GM23338 (cell line): Measurements from ENCODE around the gene DDX27. TPM values are rescaled to one million over a fixed set of nuclear protein-coding genes. Genes with fewer than 3 reads are reported as not detected.

Source experiments
- ATAC-seq: fragments of 200-7000 bp; cut with Tn5 transposase; 3 replicates; pipeline ENCODE4 v1.9.1; 2020
- DNase-seq: peaks from one replicate; pipeline ENCODE4 v3.0.0-alpha.2; 2015; ENCODE audit warnings: low spot score
- H2AFZ ChIP-seq: fragments of 200-600 bp; sonication (generic); 2 replicates; pipeline ENCODE4 v1.8.0; 2016; ENCODE audit warnings: antibody characterized with exemption, mild to moderate bottlenecking, moderate library complexity
- H3F3A ChIP-seq: fragments of 200-600 bp; sonication (generic); replicated peaks from 2 replicates; pipeline ENCODE4 v1.8.0; 2017; ENCODE audit warnings: antibody characterized with exemption, mixed run types, low read depth
- H3K27ac ChIP-seq: fragments of 200-600 bp; sonication (generic); 2 replicates; pipeline ENCODE4 v1.6.1; 2016; ENCODE audit warnings: low read depth
- H3K27me3 ChIP-seq: fragments of 200-600 bp; sonication (generic); 2 replicates; pipeline ENCODE4 v1.8.0; 2016; ENCODE audit warnings: mild to moderate bottlenecking, mixed run types, moderate library complexity; ENCODE audit not compliant: insufficient read depth
- H3K36me3 ChIP-seq: fragments of 200-600 bp; sonication (generic); 2 replicates; pipeline ENCODE4 v1.8.0; 2016; ENCODE audit warnings: mild to moderate bottlenecking; ENCODE audit not compliant: insufficient read depth
- H3K4me1 ChIP-seq: fragments of 200-600 bp; sonication (generic); 2 replicates; pipeline ENCODE4 v1.8.0; 2016; ENCODE audit warnings: mild to moderate bottlenecking, moderate library complexity; ENCODE audit not compliant: insufficient read depth
- H3K4me2 ChIP-seq: fragments of 200-600 bp; sonication (generic); 2 replicates; pipeline ENCODE4 v1.7.1; 2017; ENCODE audit warnings: mixed run types
- H3K4me3 ChIP-seq: fragments of 200-600 bp; sonication (generic); 2 replicates; pipeline ENCODE4 v1.6.1; 2016; ENCODE audit warnings: mixed run types
- H3K79me2 ChIP-seq: fragments of 200-600 bp; sonication (generic); replicated peaks from 2 replicates; pipeline ENCODE4 v1.8.0; 2017; ENCODE audit warnings: mild to moderate bottlenecking; ENCODE audit not compliant: insufficient read depth
- H3K9me2 ChIP-seq: fragments of 200-600 bp; sonication (generic); 2 replicates; pipeline ENCODE4 v1.8.0; 2017; ENCODE audit not compliant: insufficient read depth
- H4K20me1 ChIP-seq: fragments of 200-600 bp; sonication (generic); replicated peaks from 2 replicates; pipeline ENCODE4 v1.8.0; 2017; ENCODE audit warnings: mild to moderate bottlenecking; ENCODE audit not compliant: insufficient read depth
- H3K27ac Mint-ChIP-seq: 2 replicates; pipeline ENCODE4 v1.8.0; 2020; ENCODE audit warnings: inconsistent platforms, mild to moderate bottlenecking, moderate library complexity, mixed read lengths
- H3K27me3 Mint-ChIP-seq: 3 replicates; pipeline ENCODE4 v1.8.0; 2022; ENCODE audit warnings: low read depth, mild to moderate bottlenecking, moderate library complexity, mixed read lengths, inconsistent platforms; ENCODE audit not compliant: insufficient read depth, poor library complexity
- H3K36me3 Mint-ChIP-seq: 3 replicates; pipeline ENCODE4 v1.8.0; 2021; ENCODE audit warnings: low read depth, mild to moderate bottlenecking, inconsistent platforms, moderate library complexity, mixed read lengths
- H3K4me1 Mint-ChIP-seq: 3 replicates; pipeline ENCODE4 v1.8.0; 2020; ENCODE audit warnings: mild to moderate bottlenecking, inconsistent platforms, mixed read lengths
- H3K4me3 Mint-ChIP-seq: 3 replicates; pipeline ENCODE4 v1.8.0; 2021; ENCODE audit warnings: moderate library complexity, mild to moderate bottlenecking, inconsistent platforms, mixed read lengths
- H3K9me3 Mint-ChIP-seq: 3 replicates; pipeline ENCODE4 v1.8.0; 2020; ENCODE audit warnings: moderate library complexity, mild to moderate bottlenecking, inconsistent platforms, mixed read lengths
- CREB1 ChIP-seq: fragments of 250-450 bp; sonication (Bioruptor Pico); IDR thresholded peaks from 2 replicates; pipeline ENCODE4 v1.5.0; 2020; ENCODE audit warnings: low read depth, mild to moderate bottlenecking, moderate library complexity
- EZH2 ChIP-seq: fragments of 200-600 bp; sonication (generic); IDR thresholded peaks from one replicate; pipeline ENCODE4 v1.8.0; 2017; ENCODE audit warnings: antibody characterized with exemption, mild to moderate bottlenecking, low read depth; ENCODE audit not compliant: unreplicated experiment
- EZH2phosphoT487 ChIP-seq: fragments of 200-600 bp; sonication (generic); IDR thresholded peaks from one replicate; pipeline ENCODE4 v1.8.1; 2018; ENCODE audit warnings: antibody characterized with exemption; ENCODE audit not compliant: unreplicated experiment
- ZNF331 ChIP-seq: fragments of 250-450 bp; sonication (Bioruptor Pico); IDR thresholded peaks from 2 replicates; pipeline ENCODE4 v1.5.0; 2020; ENCODE audit warnings: low read depth, mild to moderate bottlenecking, moderate library complexity
- polyA plus RNA-seq: library from polyadenylated mRNA; unstranded; fragments of >200 nt; fragmentation: Nextera tagmentation; extraction: Ambion mirVana; gene quantifications from 2 replicates; pipeline ENCODE4 v1.2.1, GENCODE V29; 2016
- total RNA-seq: library from RNA; depleted of rRNA; stranded (reverse); fragments of >200 nt; shearing (Covaris generic); gene quantifications from 2 replicates; pipeline ENCODE4 v1.2.3, GENCODE V29; 2014
- TF ChIP-seq, protein P1 (sequence below), 2 experiments: fragments of 200-600 bp in 1 of 2; sonication (generic) in 1 of 2; conservative IDR thresholded peaks; 2 replicates each; pipeline versions ENCODE4 v1.5.1 to v1.6.1; 2016 to 2017; ENCODE audit warnings: antibody characterized with exemption in 2 of 2, low read depth in 2 of 2, mild to moderate bottlenecking in 2 of 2, moderate library complexity in 1 of 2

DDX27 gene
- total and polyA plus RNA-seq, 2 experiments from 2014 or later: 53.3 to 81.3 TPM

DNA sequence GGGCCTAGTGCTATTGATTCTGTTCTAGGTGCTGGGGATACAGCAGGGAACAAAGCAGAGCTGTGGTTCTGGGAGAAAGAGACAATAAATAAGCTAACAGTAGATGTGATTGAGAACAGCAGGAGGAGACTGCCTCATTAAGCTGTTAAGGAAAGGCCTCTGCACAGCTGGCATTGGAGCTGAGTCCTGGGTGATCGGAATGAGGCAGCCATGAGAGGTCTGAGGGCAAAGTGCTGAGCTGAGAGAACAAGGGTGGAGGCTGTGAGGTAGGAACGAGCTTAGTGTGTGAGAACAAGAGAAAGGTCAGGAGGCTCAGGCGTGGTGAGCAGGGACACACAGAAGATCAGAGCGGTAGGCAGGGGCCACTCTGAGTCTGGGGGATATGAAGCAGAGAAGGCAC is 18.3 kb downstream of the DDX27 start:
- no peak for DNase-seq
- Histone ChIP-seq H3K27me3 (no peaks in the 10 kb centered on the region), H3K4me3 (no peak overlapping the region), H2AFZ (no peak overlapping the region), H3F3A (peaks cover 3% of the 10 kb centered on the region; the same call in 1 of the 2 replicates), H3K9me2 (no peaks in the 10 kb centered on the region), H3K79me2 (no peaks in the 10 kb centered on the region), H3K36me3 (peaks cover 60% of the 10 kb centered on the region), H3K4me1 (no peaks in the 10 kb centered on the region), H3K27ac (no peak overlapping the region), H4K20me1 (no peaks in the 10 kb centered on the region; the same call in none of the 2 replicates), H3K4me2 (no peak overlapping the region)
- ATAC-seq: no peak
- Mint-ChIP-seq H3K4me1 (no peaks in the 10 kb centered on the region), H3K36me3 (peaks cover 89% of the 10 kb centered on the region), H3K4me3 (no peak overlapping the region), H3K27ac (no peak overlapping the region; the same call in 1 of the 2 replicates), H3K27me3 (peaks cover 1% of the 10 kb centered on the region), H3K9me3 (no peaks in the 10 kb centered on the region)
- TF ChIP-seq CREB1 (CRISPR knock-in tag) (no peak), EZH2phosphoT487 (no peak), ZNF331 (CRISPR knock-in tag) (no peak)
- TF ChIP-seq, protein P1, sequence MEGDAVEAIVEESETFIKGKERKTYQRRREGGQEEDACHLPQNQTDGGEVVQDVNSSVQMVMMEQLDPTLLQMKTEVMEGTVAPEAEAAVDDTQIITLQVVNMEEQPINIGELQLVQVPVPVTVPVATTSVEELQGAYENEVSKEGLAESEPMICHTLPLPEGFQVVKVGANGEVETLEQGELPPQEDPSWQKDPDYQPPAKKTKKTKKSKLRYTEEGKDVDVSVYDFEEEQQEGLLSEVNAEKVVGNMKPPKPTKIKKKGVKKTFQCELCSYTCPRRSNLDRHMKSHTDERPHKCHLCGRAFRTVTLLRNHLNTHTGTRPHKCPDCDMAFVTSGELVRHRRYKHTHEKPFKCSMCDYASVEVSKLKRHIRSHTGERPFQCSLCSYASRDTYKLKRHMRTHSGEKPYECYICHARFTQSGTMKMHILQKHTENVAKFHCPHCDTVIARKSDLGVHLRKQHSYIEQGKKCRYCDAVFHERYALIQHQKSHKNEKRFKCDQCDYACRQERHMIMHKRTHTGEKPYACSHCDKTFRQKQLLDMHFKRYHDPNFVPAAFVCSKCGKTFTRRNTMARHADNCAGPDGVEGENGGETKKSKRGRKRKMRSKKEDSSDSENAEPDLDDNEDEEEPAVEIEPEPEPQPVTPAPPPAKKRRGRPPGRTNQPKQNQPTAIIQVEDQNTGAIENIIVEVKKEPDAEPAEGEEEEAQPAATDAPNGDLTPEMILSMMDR (conservative IDR thresholded peaks at IDR 0.05; ENCODE audit: low read depth in 2 of 2): no peak

DNA sequence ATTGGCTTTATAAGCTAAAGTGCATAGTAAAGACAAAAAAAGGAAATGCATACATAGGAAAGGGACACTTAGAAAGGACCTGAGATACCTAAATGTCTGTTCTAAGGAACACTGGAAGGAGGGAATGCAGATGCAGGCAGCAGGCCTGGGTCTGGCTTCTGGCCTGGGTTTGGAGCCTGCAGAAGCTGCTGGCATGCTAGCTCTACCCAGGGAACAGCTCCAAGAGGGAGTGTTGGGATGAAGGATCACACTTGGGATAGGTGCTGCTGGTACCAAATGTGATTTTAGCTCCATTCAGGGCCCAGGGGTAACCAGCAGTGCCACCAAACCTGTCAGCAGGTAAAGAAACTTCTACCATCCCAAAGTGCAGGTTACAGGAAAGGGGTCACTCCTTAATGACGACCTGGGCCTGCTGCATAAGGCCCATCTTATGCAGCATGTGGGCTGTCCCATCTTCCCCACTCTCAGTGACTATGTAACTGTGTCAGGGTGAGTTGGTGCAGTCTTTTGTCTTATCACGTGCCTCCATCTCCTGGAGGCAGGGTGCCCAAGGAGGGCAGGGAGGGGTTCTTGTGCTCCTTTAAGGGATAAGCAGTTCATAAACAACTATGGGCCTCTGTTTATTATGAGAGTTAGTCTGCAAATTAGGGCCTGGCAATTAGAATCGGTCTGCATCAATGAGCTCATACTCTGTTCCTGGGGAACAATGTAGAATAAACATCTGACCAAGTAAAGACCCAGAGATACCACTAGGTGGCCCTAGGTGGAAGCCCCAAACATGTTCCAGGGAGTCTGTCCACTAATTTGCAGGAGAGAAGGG is 26.9 kb downstream of the DDX27 start:
- Histone ChIP-seq H4K20me1 (peaks cover 10% of the 10 kb centered on the region), H3K4me3 (no peak overlapping the region), H3K79me2 (no peaks in the 10 kb centered on the region), H3K27me3 (no peaks in the 10 kb centered on the region), H2AFZ (no peak overlapping the region), H3K36me3 (peaks cover 38% of the 10 kb centered on the region), H3F3A (peaks cover 14% of the 10 kb centered on the region), H3K4me1 (no peaks in the 10 kb centered on the region), H3K27ac (peak overlapping the region; percentile 55; the same call in 1 of the 2 replicates), H3K9me2 (no peaks in the 10 kb centered on the region), H3K4me2 (no peak overlapping the region)
- peaks cover 78% of the 10 kb centered on the region for H3K36me3 Mint-ChIP-seq
- H3K4me1 Mint-ChIP-seq: no peaks in the 10 kb centered on the region
- no peaks in the 10 kb centered on the region for H3K9me3 Mint-ChIP-seq
- H3K4me3 Mint-ChIP-seq: no peak overlapping the region
- DNase-seq (peak; percentile 71), ATAC-seq (peak; percentile 94)
- TF ChIP-seq EZH2phosphoT487 (no peak), EZH2 (no peak)
- TF ChIP-seq, protein P1 (conservative IDR thresholded peaks at IDR 0.05; ENCODE audit: low read depth in 2 of 2): peak; percentile 78 to 83
- peaks cover 5% of the 10 kb centered on the region for H3K27me3 Mint-ChIP-seq
- H3K27ac Mint-ChIP-seq: peak overlapping the region; percentile 74; the same call in 1 of the 2 replicates
